AG09309 (cell line): Measurements from ENCODE around the gene IFITM1.

Source experiments
- DNase-seq: peaks from one replicate; pipeline ENCODE4 v3.0.0-alpha.2; 2010; ENCODE audit warnings: low read depth
- H3K4me3 ChIP-seq: 2 replicates; pipeline ENCODE4 v1.5.1; 2011; ENCODE audit warnings: mild to moderate bottlenecking, low read depth, low read length, moderate library complexity; ENCODE audit not compliant: control insufficient read depth
- TF ChIP-seq, protein P1 (sequence below): IDR thresholded peaks from 2 replicates; pipeline ENCODE4 v1.5.1; 2011; ENCODE audit warnings: mild to moderate bottlenecking, low read depth, low read length, inconsistent platforms; ENCODE audit not compliant: insufficient read depth, control insufficient read depth; ENCODE audit errors: missing control alignments

The IFITM1 gene

DNA sequence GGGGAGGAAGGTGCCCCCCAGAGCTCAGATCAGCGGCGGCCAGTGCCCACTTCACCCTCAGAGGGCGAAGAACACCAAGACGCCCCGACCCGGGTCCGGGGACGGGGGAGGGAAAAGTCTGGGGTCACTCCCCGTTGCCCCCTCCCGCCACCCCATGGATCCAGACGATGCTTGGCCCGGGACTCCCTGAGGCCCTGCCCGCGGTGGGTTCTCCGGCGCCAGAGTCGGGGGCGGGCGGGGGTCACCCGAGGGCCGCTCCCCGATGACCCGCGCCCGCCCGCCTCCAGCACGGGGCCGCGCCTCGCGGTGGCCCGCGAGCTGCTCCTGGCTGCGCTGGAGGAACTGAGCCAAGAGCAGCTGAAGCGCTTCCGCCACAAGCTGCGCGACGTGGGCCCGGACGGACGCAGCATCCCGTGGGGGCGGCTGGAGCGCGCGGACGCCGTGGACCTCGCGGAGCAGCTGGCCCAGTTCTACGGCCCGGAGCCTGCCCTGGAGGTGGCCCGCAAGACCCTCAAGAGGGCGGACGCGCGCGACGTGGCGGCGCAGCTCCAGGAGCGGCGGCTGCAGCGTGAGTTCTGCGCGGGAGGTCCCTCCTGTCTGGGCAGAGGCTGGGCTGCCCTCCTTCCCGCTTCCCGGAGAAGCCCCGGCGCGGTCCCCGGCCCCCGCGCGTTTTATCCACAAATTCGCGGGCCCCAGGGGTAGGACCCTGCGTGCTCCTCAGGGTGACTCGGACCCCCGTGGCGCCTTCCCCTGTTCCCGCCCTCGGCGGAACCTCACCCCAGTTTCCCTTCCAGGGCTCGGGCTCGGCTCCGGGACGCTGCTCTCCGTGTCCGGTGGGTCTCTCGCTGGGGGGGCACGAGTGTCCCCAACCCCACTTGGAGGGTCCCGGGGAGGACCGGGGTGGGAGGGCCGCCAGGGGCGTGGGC, 34.5 kb upstream of the IFITM1 start:
- H3K4me3 ChIP-seq = no peak overlapping the region
- DNase-seq = no peak

GRCh38 chr11:279966-280705, 33.7 kb upstream of the IFITM1 start:
- DNase-seq = no peak
- TF ChIP-seq, protein P1, sequence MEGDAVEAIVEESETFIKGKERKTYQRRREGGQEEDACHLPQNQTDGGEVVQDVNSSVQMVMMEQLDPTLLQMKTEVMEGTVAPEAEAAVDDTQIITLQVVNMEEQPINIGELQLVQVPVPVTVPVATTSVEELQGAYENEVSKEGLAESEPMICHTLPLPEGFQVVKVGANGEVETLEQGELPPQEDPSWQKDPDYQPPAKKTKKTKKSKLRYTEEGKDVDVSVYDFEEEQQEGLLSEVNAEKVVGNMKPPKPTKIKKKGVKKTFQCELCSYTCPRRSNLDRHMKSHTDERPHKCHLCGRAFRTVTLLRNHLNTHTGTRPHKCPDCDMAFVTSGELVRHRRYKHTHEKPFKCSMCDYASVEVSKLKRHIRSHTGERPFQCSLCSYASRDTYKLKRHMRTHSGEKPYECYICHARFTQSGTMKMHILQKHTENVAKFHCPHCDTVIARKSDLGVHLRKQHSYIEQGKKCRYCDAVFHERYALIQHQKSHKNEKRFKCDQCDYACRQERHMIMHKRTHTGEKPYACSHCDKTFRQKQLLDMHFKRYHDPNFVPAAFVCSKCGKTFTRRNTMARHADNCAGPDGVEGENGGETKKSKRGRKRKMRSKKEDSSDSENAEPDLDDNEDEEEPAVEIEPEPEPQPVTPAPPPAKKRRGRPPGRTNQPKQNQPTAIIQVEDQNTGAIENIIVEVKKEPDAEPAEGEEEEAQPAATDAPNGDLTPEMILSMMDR = no peak
- H3K4me3 ChIP-seq = no peak overlapping the region

More for the DNA sequence above, 34.5 kb upstream of the IFITM1 start:
- TF ChIP-seq, protein P1 = no peak

DNA sequence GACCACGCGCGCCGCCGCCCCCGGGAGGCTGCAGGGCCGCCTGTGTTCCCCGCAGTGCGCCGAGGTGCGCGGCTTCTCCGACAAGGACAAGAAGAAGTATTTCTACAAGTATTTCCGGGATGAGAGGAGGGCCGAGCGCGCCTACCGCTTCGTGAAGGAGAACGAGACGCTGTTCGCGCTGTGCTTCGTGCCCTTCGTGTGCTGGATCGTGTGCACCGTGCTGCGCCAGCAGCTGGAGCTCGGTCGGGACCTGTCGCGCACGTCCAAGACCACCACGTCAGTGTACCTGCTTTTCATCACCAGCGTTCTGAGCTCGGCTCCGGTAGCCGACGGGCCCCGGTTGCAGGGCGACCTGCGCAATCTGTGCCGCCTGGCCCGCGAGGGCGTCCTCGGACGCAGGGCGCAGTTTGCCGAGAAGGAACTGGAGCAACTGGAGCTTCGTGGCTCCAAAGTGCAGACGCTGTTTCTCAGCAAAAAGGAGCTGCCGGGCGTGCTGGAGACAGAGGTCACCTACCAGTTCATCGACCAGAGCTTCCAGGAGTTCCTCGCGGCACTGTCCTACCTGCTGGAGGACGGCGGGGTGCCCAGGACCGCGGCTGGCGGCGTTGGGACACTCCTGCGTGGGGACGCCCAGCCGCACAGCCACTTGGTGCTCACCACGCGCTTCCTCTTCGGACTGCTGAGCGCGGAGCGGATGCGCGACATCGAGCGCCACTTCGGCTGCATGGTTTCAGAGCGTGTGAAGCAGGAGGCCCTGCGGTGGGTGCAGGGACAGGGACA, 32.9 kb upstream of the IFITM1 start:
- TF ChIP-seq, protein P1 = no peak
- H3K4me3 ChIP-seq = no peak overlapping the region
- no peak for DNase-seq

- no peak overlapping the region for H3K4me3 ChIP-seq
- TF ChIP-seq, protein P1 = no peak
- no peak for DNase-seq
Measured at GRCh38 chr11:281486-282161, 32.2 kb upstream of the IFITM1 start.

DNA sequence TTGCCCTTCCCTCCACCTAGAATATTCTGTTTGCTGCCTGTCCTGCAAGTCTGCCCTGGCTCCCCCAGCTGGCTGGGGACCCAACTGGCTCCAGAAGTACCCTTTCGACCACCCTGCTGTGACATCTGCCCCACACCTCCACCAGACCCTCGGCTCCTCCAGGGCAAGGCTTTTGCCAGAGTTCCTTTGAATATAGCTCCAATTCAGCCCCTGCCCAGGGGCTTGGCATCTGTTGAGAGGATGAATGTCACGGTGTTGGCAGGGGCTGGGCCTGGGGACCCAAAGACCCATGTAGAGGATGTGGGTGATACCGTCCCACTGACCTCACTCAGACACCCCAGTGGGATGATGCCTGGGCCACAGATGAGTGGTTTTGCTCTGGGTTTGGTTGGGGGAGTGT, 31.7 kb upstream of the IFITM1 start:
- no peak for DNase-seq
- TF ChIP-seq, protein P1 = no peak
- H3K4me3 ChIP-seq = no peak overlapping the region
